BLaER1 (cell line): ENCODE data around the gene SPTBN4.
A peak's percentile ranks its signal among the peaks of the same experiment; 100 is the strongest.

Experiments
- H3K27ac ChIP-seq: shearing (Covaris generic); formaldehyde crosslinking; 2 replicates; pipeline ENCODE4 v1.8.1; 2022
- H3K27me3 ChIP-seq: shearing (Covaris generic); formaldehyde crosslinking; 2 replicates; pipeline ENCODE4 v1.8.1; 2022
- H3K36me3 ChIP-seq: shearing (Covaris generic); formaldehyde crosslinking; 2 replicates; pipeline ENCODE4 v1.8.1; 2022
- H3K4me1 ChIP-seq: shearing (Covaris generic); formaldehyde crosslinking; 2 replicates; pipeline ENCODE4 v1.8.1; 2022
- H3K4me2 ChIP-seq: shearing (Covaris generic); formaldehyde crosslinking; 2 replicates; pipeline ENCODE4 v1.8.1; 2022
- H3K4me3 ChIP-seq: shearing (Covaris generic); formaldehyde crosslinking; 2 replicates; pipeline ENCODE4 v1.8.1; 2022
- H3K9ac ChIP-seq: shearing (Covaris generic); formaldehyde crosslinking; 2 replicates; pipeline ENCODE4 v1.8.1; 2022
- H3K9me3 ChIP-seq: shearing (Covaris generic); formaldehyde crosslinking; 2 replicates; pipeline ENCODE4 v1.8.1; 2022
- H4K20me1 ChIP-seq: shearing (Covaris generic); formaldehyde crosslinking; 2 replicates; pipeline ENCODE4 v1.8.1; 2022
- Cebpa-rat ChIP-seq: shearing (Covaris generic); IDR thresholded peaks from 2 replicates; pipeline ENCODE4 v1.8.1; 2022

The SPTBN4 gene

GRCh38 chr19:40594255-40594654 lies 127.5 kb downstream of the SPTBN4 start:
- no peaks in the 10 kb centered on the region for H4K20me1 ChIP-seq
- H3K4me2 ChIP-seq: peak overlapping the region; percentile 60
- peaks cover 22% of the 10 kb centered on the region for H3K36me3 ChIP-seq
- peaks cover 47% of the 10 kb centered on the region for H3K4me1 ChIP-seq
- peaks cover 26% of the 10 kb centered on the region for H3K27me3 ChIP-seq
- H3K4me3 ChIP-seq: no peak overlapping the region
- no peak overlapping the region for H3K27ac ChIP-seq
- TF ChIP-seq Cebpa-rat: no peak
- H3K9me3 ChIP-seq: no peaks in the 10 kb centered on the region
- H3K9ac ChIP-seq: no peak overlapping the region

- Histone ChIP-seq H3K9ac (no peak overlapping the region), H3K36me3 (peaks cover 20% of the 10 kb centered on the region), H3K27ac (no peak overlapping the region), H3K27me3 (peaks cover 26% of the 10 kb centered on the region), H3K9me3 (no peaks in the 10 kb centered on the region), H3K4me3 (no peak overlapping the region), H3K4me2 (peak overlapping the region; percentile 60), H3K4me1 (peaks cover 51% of the 10 kb centered on the region), H4K20me1 (no peaks in the 10 kb centered on the region)
- no peak for TF ChIP-seq Cebpa-rat
These were observed 127.9 kb downstream of the SPTBN4 start for GRCh38 chr19:40594657-40595091.

GRCh38 chr19:40596608-40597328 lies 130.0 kb downstream of the SPTBN4 start:
- H3K4me2 ChIP-seq: peak overlapping the region; percentile 100
- peaks cover 65% of the 10 kb centered on the region for H3K4me1 ChIP-seq
- H3K9ac ChIP-seq: no peak overlapping the region
- H3K9me3 ChIP-seq: no peaks in the 10 kb centered on the region
- H3K4me3 ChIP-seq: 0 out of 2 replicates have a peak overlapping the region, but pooled peaks have one; percentile 39
- H3K27me3 ChIP-seq: peaks cover 26% of the 10 kb centered on the region
- no peaks in the 10 kb centered on the region for H4K20me1 ChIP-seq
- TF ChIP-seq Cebpa-rat: no peak
- H3K36me3 ChIP-seq: no peaks in the 10 kb centered on the region
- H3K27ac ChIP-seq: no peak overlapping the region

GRCh38 chr19:40597329-40597838 lies 130.6 kb downstream of the SPTBN4 start:
- Histone ChIP-seq H3K4me2 (peak overlapping the region; percentile 100), H4K20me1 (no peaks in the 10 kb centered on the region), H3K4me1 (peaks cover 65% of the 10 kb centered on the region), H3K27me3 (peaks cover 26% of the 10 kb centered on the region), H3K27ac (no peak overlapping the region), H3K9ac (no peak overlapping the region), H3K4me3 (0 out of 2 replicates have a peak overlapping the region, but pooled peaks have one; percentile 39), H3K36me3 (no peaks in the 10 kb centered on the region), H3K9me3 (no peaks in the 10 kb centered on the region)
- TF ChIP-seq Cebpa-rat: no peak

- TF ChIP-seq Cebpa-rat: no peak
- peaks cover 70% of the 10 kb centered on the region for H3K4me1 ChIP-seq
- peak overlapping the region; percentile 100 for H3K4me2 ChIP-seq
- no peaks in the 10 kb centered on the region for H3K36me3 ChIP-seq
- H3K9me3 ChIP-seq: no peaks in the 10 kb centered on the region
- peak overlapping the region; percentile 90 for H3K4me3 ChIP-seq
- H4K20me1 ChIP-seq: peaks cover 4% of the 10 kb centered on the region
- H3K27me3 ChIP-seq: peaks cover 26% of the 10 kb centered on the region
- H3K27ac ChIP-seq: peak overlapping the region; percentile 43; the same call in 1 of the 2 replicates
- no peak overlapping the region for H3K9ac ChIP-seq
These were observed 131.5 kb downstream of the SPTBN4 start for GRCh38 chr19:40598121-40598917.

GRCh38 chr19:40598918-40599307 lies 132.1 kb downstream of the SPTBN4 start:
- peak overlapping the region; percentile 100 for H3K4me2 ChIP-seq
- TF ChIP-seq Cebpa-rat: no peak
- H3K9ac ChIP-seq: peak overlapping the region; percentile 91; the same call in 1 of the 2 replicates
- H3K4me1 ChIP-seq: peaks cover 70% of the 10 kb centered on the region
- H3K4me3 ChIP-seq: peak overlapping the region; percentile 90
- H3K9me3 ChIP-seq: no peaks in the 10 kb centered on the region
- peak overlapping the region; percentile 83; the same call in 1 of the 2 replicates for H3K27ac ChIP-seq
- peaks cover 26% of the 10 kb centered on the region for H3K27me3 ChIP-seq
- H3K36me3 ChIP-seq: no peaks in the 10 kb centered on the region
- peaks cover 5% of the 10 kb centered on the region for H4K20me1 ChIP-seq

- Histone ChIP-seq H3K27ac (peak overlapping the region; percentile 83), H3K9ac (peak overlapping the region; percentile 91), H3K4me2 (peak overlapping the region; percentile 100), H4K20me1 (peaks cover 8% of the 10 kb centered on the region), H3K36me3 (no peaks in the 10 kb centered on the region), H3K9me3 (no peaks in the 10 kb centered on the region), H3K4me3 (peak overlapping the region; percentile 90), H3K4me1 (peaks cover 68% of the 10 kb centered on the region), H3K27me3 (peaks cover 26% of the 10 kb centered on the region)
- TF ChIP-seq Cebpa-rat: no peak
These were observed 132.6 kb downstream of the SPTBN4 start for GRCh38 chr19:40599331-40599901.

GRCh38 chr19:40599902-40600569 lies 133.2 kb downstream of the SPTBN4 start:
- Histone ChIP-seq H4K20me1 (peaks cover 15% of the 10 kb centered on the region), H3K27me3 (peaks cover 26% of the 10 kb centered on the region), H3K4me2 (peak overlapping the region; percentile 100), H3K4me1 (peaks cover 68% of the 10 kb centered on the region), H3K27ac (peak overlapping the region; percentile 83), H3K9ac (peak overlapping the region; percentile 91), H3K4me3 (peak overlapping the region; percentile 90), H3K36me3 (no peaks in the 10 kb centered on the region), H3K9me3 (no peaks in the 10 kb centered on the region)
- no peak for TF ChIP-seq Cebpa-rat

- H3K9me3 ChIP-seq: no peaks in the 10 kb centered on the region
- no peaks in the 10 kb centered on the region for H3K36me3 ChIP-seq
- H4K20me1 ChIP-seq: peaks cover 16% of the 10 kb centered on the region
- H3K9ac ChIP-seq: peak overlapping the region; percentile 91
- TF ChIP-seq Cebpa-rat: no peak
- peaks cover 69% of the 10 kb centered on the region for H3K4me1 ChIP-seq
- peak overlapping the region; percentile 100 for H3K4me2 ChIP-seq
- H3K4me3 ChIP-seq: peak overlapping the region; percentile 90
- peaks cover 26% of the 10 kb centered on the region for H3K27me3 ChIP-seq
- peak overlapping the region; percentile 83 for H3K27ac ChIP-seq
These were observed 133.9 kb downstream of the SPTBN4 start for GRCh38 chr19:40600570-40601133.
